Progenitor cell of endocrine pancreas (in vitro differentiated cells): ENCODE results near the gene TRAPPC8. TPM values are rescaled to one million over a fixed set of nuclear protein-coding genes. Genes with fewer than 3 reads are reported as not detected.
A peak's percentile ranks its signal among the peaks of the same experiment; 100 is the strongest.

ENCODE experiments used
- DNase-seq: peaks from one replicate; pipeline ENCODE4 v3.0.0; 2021; ENCODE audit warnings: low spot score; ENCODE audit not compliant: unreplicated experiment
- H3K27ac Mint-ChIP-seq: 2 replicates; pipeline ENCODE4 v1.8.0; 2021; ENCODE audit warnings: mild to moderate bottlenecking, moderate library complexity, mixed read lengths
- H3K27me3 Mint-ChIP-seq: 2 replicates; pipeline ENCODE4 v1.8.0; 2021; ENCODE audit warnings: mixed read lengths
- H3K36me3 Mint-ChIP-seq: 2 replicates; pipeline ENCODE4 v1.8.0; 2022; ENCODE audit warnings: mixed read lengths; ENCODE audit not compliant: insufficient read depth
- H3K4me1 Mint-ChIP-seq: 2 replicates; pipeline ENCODE4 v1.8.0; 2021; ENCODE audit warnings: low read depth, mixed read lengths
- H3K4me3 Mint-ChIP-seq: 2 replicates; pipeline ENCODE4 v1.8.0; 2021; ENCODE audit warnings: low read depth, mild to moderate bottlenecking, moderate library complexity, mixed read lengths
- H3K9me3 Mint-ChIP-seq: 2 replicates; pipeline ENCODE4 v1.8.0; 2021; ENCODE audit warnings: low read depth, mixed read lengths
- long read RNA-seq: library from polyadenylated mRNA; unstranded; transcript quantifications from one replicate; pipeline ENCODE4 v2.0.0, GENCODE V29; 2020
- total RNA-seq: library from RNA; stranded (reverse); gene quantifications from 2 replicates; pipeline ENCODE4 v1.2.1, GENCODE V29; 2021
- TF ChIP-seq, protein P1 (sequence below): fragments of 200-600 bp; sonication (generic); IDR thresholded peaks from one replicate; pipeline ENCODE4 v1.5.0; 2021; ENCODE audit warnings: antibody characterized with exemption, mild to moderate bottlenecking; ENCODE audit not compliant: unreplicated experiment

TRAPPC8 gene
- total RNA-seq: 39.8 and 45.3 TPM in 2 replicates
- long read RNA-seq, partial matches to known transcripts: 6 of 8 reads
- long read RNA-seq, other reads (novel, unspliced or antisense): 2 of 8 reads

DNA sequence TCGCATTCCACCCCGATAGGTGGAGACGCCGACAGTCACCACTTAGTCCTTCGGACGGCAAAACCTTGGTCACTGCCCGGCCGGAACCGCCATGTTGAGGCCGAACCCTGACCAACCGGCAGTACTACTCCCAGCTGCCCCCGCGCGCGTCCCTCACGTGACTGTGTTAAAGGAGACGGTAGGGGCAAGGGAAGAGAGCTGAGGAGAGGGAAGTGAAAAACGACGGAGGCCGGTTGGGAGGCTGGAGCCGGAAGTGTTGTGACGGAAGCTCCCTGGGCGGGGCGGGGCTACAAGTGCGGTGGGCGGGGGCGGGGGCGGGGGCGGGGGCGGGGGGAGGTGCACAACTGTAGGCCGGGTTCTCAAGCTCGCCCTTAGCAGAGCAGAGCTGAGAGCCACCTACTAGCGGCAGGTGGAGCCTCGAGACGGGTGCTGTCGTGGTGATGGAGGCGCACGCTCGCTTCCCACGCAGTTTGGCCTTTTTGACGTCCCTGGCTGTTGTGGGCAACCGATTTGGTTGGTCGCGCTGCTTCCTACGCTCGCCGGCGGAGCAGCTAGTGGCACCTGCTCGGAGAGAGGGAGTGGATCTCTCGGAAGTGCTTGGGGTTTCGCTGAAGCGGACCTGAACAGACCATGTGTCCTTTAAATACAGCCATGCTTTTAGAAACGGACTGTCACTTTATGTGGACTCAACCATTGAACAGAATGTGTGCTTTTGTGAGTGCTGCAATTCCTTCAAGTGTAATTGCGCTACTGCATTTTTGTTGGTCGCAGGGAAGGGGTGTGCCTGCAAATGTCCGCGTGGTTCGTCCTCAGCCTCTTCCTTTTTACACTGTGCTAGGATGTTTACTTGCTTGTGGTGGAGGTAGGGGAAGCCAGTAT lies at the start of gene TRAPPC8:
TSS of gene TRAPPC8 (minus strand) at position 130 of the 879 bp plus-strand sequence. CDS start 364 bp downstream, outside the sequence.
- Mint-ChIP-seq H3K4me1 (peaks cover 23% of the 10 kb centered on the region), H3K9me3 (peaks cover 2% of the 10 kb centered on the region), H3K36me3 (no peaks in the 10 kb centered on the region), H3K4me3 (peak within 1 kb of the TSS; percentile 100), H3K27ac (peak within 1 kb of the TSS; percentile 100), H3K27me3 (no peaks in the 10 kb centered on the region)
- DNase-seq: peak; percentile 93
- TF ChIP-seq, protein P1, sequence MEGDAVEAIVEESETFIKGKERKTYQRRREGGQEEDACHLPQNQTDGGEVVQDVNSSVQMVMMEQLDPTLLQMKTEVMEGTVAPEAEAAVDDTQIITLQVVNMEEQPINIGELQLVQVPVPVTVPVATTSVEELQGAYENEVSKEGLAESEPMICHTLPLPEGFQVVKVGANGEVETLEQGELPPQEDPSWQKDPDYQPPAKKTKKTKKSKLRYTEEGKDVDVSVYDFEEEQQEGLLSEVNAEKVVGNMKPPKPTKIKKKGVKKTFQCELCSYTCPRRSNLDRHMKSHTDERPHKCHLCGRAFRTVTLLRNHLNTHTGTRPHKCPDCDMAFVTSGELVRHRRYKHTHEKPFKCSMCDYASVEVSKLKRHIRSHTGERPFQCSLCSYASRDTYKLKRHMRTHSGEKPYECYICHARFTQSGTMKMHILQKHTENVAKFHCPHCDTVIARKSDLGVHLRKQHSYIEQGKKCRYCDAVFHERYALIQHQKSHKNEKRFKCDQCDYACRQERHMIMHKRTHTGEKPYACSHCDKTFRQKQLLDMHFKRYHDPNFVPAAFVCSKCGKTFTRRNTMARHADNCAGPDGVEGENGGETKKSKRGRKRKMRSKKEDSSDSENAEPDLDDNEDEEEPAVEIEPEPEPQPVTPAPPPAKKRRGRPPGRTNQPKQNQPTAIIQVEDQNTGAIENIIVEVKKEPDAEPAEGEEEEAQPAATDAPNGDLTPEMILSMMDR: no peak

DNA sequence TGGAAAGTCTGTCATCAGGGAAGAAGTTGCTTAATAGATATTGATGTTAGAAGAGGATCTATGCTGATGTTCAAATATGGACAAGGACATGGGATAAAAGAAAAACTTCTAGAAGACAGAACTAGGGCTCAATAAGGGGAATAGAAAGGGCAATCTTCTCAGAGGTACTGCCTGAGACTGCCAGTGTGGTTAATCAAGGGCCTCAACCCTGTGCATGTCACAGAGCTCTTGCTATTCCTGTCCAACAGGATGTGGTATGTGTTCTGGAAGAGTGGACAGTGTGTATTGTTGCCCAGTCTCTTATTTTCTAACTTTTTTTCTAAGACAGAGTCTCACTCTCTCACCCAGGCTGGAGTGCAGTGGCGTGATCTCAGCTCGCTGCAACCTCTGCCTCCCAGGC lies 47.9 kb upstream of the TRAPPC8 start:
- DNase-seq: no peak
- TF ChIP-seq, protein P1: no peak
- Mint-ChIP-seq H3K4me1 (peaks cover 5% of the 10 kb centered on the region), H3K4me3 (no peak overlapping the region), H3K36me3 (no peaks in the 10 kb centered on the region), H3K9me3 (peaks cover 1% of the 10 kb centered on the region), H3K27ac (no peak overlapping the region), H3K27me3 (no peaks in the 10 kb centered on the region)

GRCh38 chr18:31983976-31984375 lies 41.0 kb upstream of the TRAPPC8 start:
- Mint-ChIP-seq H3K27ac (no peak overlapping the region), H3K9me3 (peaks cover 7% of the 10 kb centered on the region), H3K36me3 (peaks cover under 1% of the 10 kb centered on the region), H3K4me3 (no peak overlapping the region), H3K4me1 (peaks cover 5% of the 10 kb centered on the region), H3K27me3 (no peaks in the 10 kb centered on the region)
- no peak for DNase-seq
- TF ChIP-seq, protein P1: no peak

GRCh38 chr18:31983020-31983419 lies 40.1 kb upstream of the TRAPPC8 start:
- TF ChIP-seq, protein P1: no peak
- DNase-seq: no peak
- H3K4me1 Mint-ChIP-seq: peaks cover 5% of the 10 kb centered on the region
- peaks cover 14% of the 10 kb centered on the region for H3K9me3 Mint-ChIP-seq
- no peak overlapping the region for H3K27ac Mint-ChIP-seq
- H3K27me3 Mint-ChIP-seq: no peaks in the 10 kb centered on the region
- peaks cover 3% of the 10 kb centered on the region for H3K36me3 Mint-ChIP-seq
- H3K4me3 Mint-ChIP-seq: no peak overlapping the region

- TF ChIP-seq, protein P1: no peak
- H3K4me1 Mint-ChIP-seq: peaks cover 2% of the 10 kb centered on the region
- H3K36me3 Mint-ChIP-seq: peaks cover 3% of the 10 kb centered on the region
- no peak overlapping the region for H3K27ac Mint-ChIP-seq
- no peak for DNase-seq
- H3K27me3 Mint-ChIP-seq: no peaks in the 10 kb centered on the region
- peaks cover 25% of the 10 kb centered on the region for H3K9me3 Mint-ChIP-seq
- H3K4me3 Mint-ChIP-seq: no peak overlapping the region
Observed at GRCh38 chr18:31980863-31981262, 37.9 kb upstream of the TRAPPC8 start.
